ENCODE data around the gene CYP24A1. TPM values are rescaled to one million over a fixed set of nuclear protein-coding genes. Genes with fewer than 3 reads are reported as not detected.

CYP24A1 gene
- 2.6 TPM for total RNA-seq
- 2.2 TPM for polyA plus RNA-seq

- Histone ChIP-seq H3K36me3 (ENCODE audit: insufficient read depth) (no peaks in the 10 kb centered on the region), H3K4me1 (ENCODE audit: insufficient read depth) (no peaks in the 10 kb centered on the region), H3K27ac (ENCODE audit: low read depth) (no peak within 1 kb of the TSS), H3K4me3 (ENCODE audit: low read depth, low read length) (peak within 1 kb of the TSS; percentile 25)
- no peak for DNase-seq (ENCODE audit: extremely low spot score)
- WGBS = 1% methylated on average over 61 of the region's 61 CpGs
These were observed at the start of gene CYP24A1 for GRCh38 chr20:54173653-54174456. CYP24A1 (minus strand) TSS chr20:54173986; CDS start chr20:54173579, 407 bp downstream.

- no peaks in the 10 kb centered on the region for H3K4me1 ChIP-seq (ENCODE audit: insufficient read depth)
- no peak for DNase-seq (ENCODE audit: extremely low spot score)
These were observed 49.5 kb upstream of the CYP24A1 start for GRCh38 chr20:54223285-54223684.

DNA sequence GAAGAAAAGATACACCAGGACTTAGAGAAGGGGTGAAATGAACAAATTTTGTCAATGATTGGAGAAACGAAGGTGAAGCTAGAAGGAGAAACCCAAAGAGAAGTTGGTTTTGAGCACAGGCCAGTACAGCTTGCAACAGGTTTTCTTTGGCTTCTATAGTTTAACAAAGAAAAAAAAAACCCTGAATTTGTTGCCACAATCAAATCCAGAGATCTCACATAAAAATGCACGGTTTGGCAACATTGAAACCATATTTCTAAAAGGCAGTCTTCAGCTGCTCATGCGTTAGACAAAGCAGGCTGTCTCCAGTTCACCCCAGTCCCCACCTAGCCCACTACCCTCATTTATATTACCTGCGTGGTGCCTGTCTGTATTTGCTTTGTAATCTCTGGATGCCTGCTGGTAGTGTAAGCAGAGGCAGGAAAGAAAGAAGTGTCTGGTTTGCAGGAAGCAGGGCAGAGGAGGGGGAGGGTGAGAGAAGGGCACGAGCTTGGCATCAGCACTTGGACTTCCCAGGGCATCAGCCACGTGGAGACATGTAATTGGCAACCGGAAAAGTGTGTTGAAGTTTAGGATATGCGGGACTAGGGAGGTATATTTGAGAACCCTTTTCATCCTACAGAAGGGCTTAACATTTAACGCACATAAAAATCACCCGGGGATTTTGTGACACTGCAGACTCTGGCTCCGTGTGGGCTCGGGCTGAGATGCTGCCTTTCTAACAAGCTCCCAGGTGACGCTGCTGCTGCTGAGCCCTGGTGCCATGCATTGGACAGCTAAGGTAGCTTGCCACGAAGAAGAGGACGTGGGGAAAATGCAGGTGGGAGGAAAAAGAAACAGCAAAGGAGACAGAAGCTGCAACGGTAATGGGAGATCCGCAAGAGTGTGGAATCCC, 48.5 kb upstream of the CYP24A1 start:
- 50% methylated on average over 17 of the region's 17 CpGs for WGBS
- Histone ChIP-seq H3K4me1 (ENCODE audit: insufficient read depth) (no peaks in the 10 kb centered on the region), H3K27ac (ENCODE audit: low read depth) (no peak overlapping the region), H3K4me3 (ENCODE audit: low read depth, low read length) (no peak overlapping the region), H3K36me3 (ENCODE audit: insufficient read depth) (no peaks in the 10 kb centered on the region)
- DNase-seq (ENCODE audit: extremely low spot score) = no peak

More at GRCh38 chr20:54223285-54223684, 49.5 kb upstream of the CYP24A1 start:
- H3K4me3 ChIP-seq (ENCODE audit: low read depth, low read length) = no peak overlapping the region
- no peaks in the 10 kb centered on the region for H3K36me3 ChIP-seq (ENCODE audit: insufficient read depth)
- H3K27ac ChIP-seq (ENCODE audit: low read depth) = no peak overlapping the region
- WGBS = 85% methylated on average over 5 of the region's 5 CpGs

- H3K36me3 ChIP-seq (ENCODE audit: insufficient read depth) = no peaks in the 10 kb centered on the region
- no peak overlapping the region for H3K4me3 ChIP-seq (ENCODE audit: low read depth, low read length)
- DNase-seq (ENCODE audit: extremely low spot score) = no peak
- no peaks in the 10 kb centered on the region for H3K4me1 ChIP-seq (ENCODE audit: insufficient read depth)
- no peak overlapping the region for H3K27ac ChIP-seq (ENCODE audit: low read depth)
- 84% methylated on average over 4 of the region's 4 CpGs for WGBS
These were observed 47.6 kb upstream of the CYP24A1 start for GRCh38 chr20:54221353-54221752.

GRCh38 chr20:54220722-54221121, 46.9 kb upstream of the CYP24A1 start:
- Histone ChIP-seq H3K4me3 (ENCODE audit: low read depth, low read length) (no peak overlapping the region), H3K27ac (ENCODE audit: low read depth) (no peak overlapping the region), H3K4me1 (ENCODE audit: insufficient read depth) (no peaks in the 10 kb centered on the region), H3K36me3 (ENCODE audit: insufficient read depth) (no peaks in the 10 kb centered on the region)
- DNase-seq (ENCODE audit: extremely low spot score) = no peak
- 95% methylated on average over 6 of the region's 6 CpGs for WGBS

DNA sequence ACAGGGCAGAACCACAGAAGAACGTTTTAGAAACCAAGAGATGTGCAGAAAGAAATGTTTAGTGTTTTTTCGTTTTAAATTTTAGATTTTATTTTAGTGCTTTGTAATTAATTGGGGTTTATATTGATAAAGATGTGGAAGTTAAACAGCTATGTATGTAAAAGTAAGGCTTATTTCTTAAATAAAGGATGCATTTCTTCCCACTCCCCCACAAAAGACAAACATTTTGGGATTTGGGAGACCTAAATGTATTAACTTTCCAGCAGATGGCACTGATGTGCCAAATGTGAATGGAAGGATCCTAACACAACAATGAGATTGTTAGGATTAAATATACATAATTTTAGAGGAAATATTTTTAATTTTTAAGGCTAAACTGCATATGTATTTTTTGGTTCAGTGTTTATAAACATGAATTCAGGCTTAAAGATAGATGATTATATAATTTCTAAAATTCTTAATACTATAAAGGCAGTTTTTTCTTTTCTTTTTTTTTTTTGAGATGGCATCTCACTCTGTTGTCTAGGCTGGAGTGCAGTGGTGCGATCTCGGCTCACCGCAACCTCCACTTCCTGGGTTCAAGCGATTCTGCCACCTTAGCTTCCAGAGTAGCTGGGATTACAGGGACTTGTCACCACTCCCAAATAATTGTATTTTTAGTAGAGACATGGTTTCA, 46.1 kb upstream of the CYP24A1 start:
- no peak for DNase-seq (ENCODE audit: extremely low spot score)
- Histone ChIP-seq H3K27ac (ENCODE audit: low read depth) (no peak overlapping the region), H3K4me1 (ENCODE audit: insufficient read depth) (no peaks in the 10 kb centered on the region), H3K4me3 (ENCODE audit: low read depth, low read length) (no peak overlapping the region), H3K36me3 (ENCODE audit: insufficient read depth) (peaks cover 2% of the 10 kb centered on the region)
- WGBS = 81% methylated on average over 6 of the region's 6 CpGs

DNA sequence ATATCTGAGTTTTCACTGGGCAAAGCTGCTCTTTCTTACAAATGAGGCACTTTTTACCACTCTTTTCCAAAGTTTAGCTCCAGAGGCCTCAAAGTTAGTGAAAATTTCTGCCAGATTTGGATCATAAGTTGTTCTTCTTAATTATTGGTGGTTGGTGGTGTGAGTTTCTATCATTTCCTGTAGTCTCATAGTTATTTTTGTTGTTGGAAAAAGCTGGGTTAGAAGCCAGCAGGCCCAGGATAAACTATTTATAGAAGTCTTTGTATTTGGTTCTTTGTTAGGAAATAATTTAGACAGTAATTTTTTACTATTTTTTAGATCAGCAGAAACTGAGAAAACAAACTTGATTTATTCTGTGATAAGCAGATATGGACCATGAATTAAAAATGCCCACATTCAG, 44.7 kb upstream of the CYP24A1 start:
- Histone ChIP-seq H3K4me1 (ENCODE audit: insufficient read depth) (no peaks in the 10 kb centered on the region), H3K4me3 (ENCODE audit: low read depth, low read length) (no peak overlapping the region), H3K27ac (ENCODE audit: low read depth) (no peak overlapping the region), H3K36me3 (ENCODE audit: insufficient read depth) (peaks cover 3% of the 10 kb centered on the region)
- DNase-seq (ENCODE audit: extremely low spot score) = no peak

- WGBS = 90% methylated on average over 7 of the region's 7 CpGs
- H3K36me3 ChIP-seq (ENCODE audit: insufficient read depth) = peaks cover 3% of the 10 kb centered on the region
- no peak overlapping the region for H3K27ac ChIP-seq (ENCODE audit: low read depth)
- H3K4me1 ChIP-seq (ENCODE audit: insufficient read depth) = no peaks in the 10 kb centered on the region
- DNase-seq (ENCODE audit: extremely low spot score) = no peak
- H3K4me3 ChIP-seq (ENCODE audit: low read depth, low read length) = no peak overlapping the region
These were observed 44.0 kb upstream of the CYP24A1 start for GRCh38 chr20:54217762-54218161.

DNA sequence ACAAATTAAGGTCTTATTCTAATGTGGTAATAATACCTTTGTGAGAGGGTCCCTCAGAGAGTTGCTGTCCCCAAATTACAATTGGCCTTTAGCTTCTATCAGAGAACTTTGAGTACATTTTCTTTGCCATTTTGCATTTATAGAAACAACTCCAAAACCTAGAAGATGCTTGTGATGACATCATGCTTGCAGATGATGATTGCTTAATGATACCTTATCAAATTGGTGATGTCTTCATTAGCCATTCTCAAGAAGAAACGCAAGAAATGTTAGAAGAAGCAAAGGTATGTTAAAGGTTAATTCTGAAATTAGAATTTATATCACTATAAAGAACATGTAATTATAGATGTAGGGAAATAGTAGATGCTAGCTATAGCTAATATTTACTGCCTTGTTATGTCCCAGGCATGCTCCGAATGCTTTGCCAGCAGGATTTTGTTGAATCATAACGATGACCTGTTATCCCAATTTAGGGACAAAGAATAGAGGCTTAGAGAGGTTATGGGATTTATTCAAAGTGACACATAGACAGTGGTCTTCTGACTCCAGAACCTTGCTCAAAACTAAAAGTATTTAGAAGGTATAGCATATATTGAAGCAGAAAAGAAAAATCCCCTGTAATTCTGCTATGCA, 41.5 kb upstream of the CYP24A1 start:
- no peak for DNase-seq (ENCODE audit: extremely low spot score)

DNA sequence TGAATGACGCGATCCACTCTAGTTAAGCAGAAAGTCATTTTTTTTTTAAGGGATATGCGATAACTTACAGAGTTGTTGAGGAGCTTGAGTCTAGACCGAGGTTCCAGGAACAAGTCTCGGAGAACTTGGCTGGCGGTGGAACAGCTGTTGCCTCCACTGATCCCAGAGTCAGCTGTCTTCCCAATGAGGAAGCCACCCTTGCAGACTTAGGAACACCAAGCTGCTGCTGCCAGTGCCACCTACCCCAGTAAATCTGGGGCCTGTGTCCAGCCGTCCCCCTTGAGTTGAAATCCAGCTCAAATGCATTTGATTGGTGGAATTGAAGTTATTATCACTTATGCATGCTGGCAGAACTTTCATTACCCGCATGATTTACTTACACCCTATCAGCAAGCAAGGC, 40.8 kb upstream of the CYP24A1 start:
- no peak for DNase-seq (ENCODE audit: extremely low spot score)
- Histone ChIP-seq H3K36me3 (ENCODE audit: insufficient read depth) (peaks cover 3% of the 10 kb centered on the region), H3K27ac (ENCODE audit: low read depth) (no peak overlapping the region), H3K4me3 (ENCODE audit: low read depth, low read length) (no peak overlapping the region), H3K4me1 (ENCODE audit: insufficient read depth) (peaks cover under 1% of the 10 kb centered on the region)
- 94% methylated on average over 8 of the region's 8 CpGs for WGBS

More for the DNA sequence above, 41.5 kb upstream of the CYP24A1 start:
- Histone ChIP-seq H3K4me1 (ENCODE audit: insufficient read depth) (no peaks in the 10 kb centered on the region), H3K27ac (ENCODE audit: low read depth) (no peak overlapping the region), H3K4me3 (ENCODE audit: low read depth, low read length) (no peak overlapping the region), H3K36me3 (ENCODE audit: insufficient read depth) (peaks cover 3% of the 10 kb centered on the region)
- 90% methylated on average over 3 of the region's 3 CpGs for WGBS

DNA sequence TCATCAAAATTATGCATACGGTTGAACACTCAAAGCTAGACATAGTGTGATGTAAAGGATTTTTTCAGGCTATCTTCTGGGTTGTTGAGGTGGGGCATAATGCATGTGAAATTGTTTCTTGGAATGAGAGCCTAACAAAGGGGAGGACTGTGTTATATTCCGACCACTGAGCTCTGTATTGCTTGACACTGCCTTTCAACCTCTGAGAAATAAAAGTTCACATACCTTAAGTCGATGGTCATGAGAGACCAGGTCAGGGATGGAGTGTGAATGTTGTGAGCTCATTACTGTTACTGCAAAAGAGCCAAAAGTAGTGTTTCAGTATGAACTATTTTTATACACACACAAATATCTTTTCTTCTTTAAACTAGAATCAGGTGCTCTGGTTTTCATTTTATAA, 39.1 kb upstream of the CYP24A1 start:
- DNase-seq (ENCODE audit: extremely low spot score) = no peak
- H3K4me3 ChIP-seq (ENCODE audit: low read depth, low read length) = no peak overlapping the region
- H3K27ac ChIP-seq (ENCODE audit: low read depth) = no peak overlapping the region
- H3K4me1 ChIP-seq (ENCODE audit: insufficient read depth) = peaks cover 2% of the 10 kb centered on the region
- WGBS = 95% methylated on average over 3 of the region's 3 CpGs
- H3K36me3 ChIP-seq (ENCODE audit: insufficient read depth) = peaks cover 3% of the 10 kb centered on the region

DNA sequence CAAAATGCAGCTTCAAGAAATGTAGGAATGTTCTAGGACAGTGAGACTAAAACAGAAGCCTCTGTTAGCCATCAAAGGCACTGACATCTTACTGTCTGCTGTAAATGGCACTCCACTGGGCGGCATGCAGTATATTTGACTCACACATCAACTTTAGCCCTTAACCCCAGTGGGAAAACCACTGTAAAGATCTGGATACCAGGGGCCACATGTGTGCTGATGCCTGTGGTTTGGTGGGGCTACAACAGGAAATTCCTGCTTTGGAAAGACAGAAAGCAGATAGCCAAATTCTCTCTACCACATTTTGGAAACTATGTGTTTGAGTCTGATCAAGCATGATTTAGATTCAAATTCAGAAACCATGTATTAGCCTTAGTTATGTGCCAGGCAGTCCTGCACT, 38.4 kb upstream of the CYP24A1 start:
- H3K27ac ChIP-seq (ENCODE audit: low read depth) = no peak overlapping the region
- H3K4me1 ChIP-seq (ENCODE audit: insufficient read depth) = peaks cover 2% of the 10 kb centered on the region
- H3K4me3 ChIP-seq (ENCODE audit: low read depth, low read length) = no peak overlapping the region
- peaks cover 3% of the 10 kb centered on the region for H3K36me3 ChIP-seq (ENCODE audit: insufficient read depth)
- WGBS = 91% methylated on average over 1 of the region's 1 CpG
- DNase-seq (ENCODE audit: extremely low spot score) = no peak

DNA sequence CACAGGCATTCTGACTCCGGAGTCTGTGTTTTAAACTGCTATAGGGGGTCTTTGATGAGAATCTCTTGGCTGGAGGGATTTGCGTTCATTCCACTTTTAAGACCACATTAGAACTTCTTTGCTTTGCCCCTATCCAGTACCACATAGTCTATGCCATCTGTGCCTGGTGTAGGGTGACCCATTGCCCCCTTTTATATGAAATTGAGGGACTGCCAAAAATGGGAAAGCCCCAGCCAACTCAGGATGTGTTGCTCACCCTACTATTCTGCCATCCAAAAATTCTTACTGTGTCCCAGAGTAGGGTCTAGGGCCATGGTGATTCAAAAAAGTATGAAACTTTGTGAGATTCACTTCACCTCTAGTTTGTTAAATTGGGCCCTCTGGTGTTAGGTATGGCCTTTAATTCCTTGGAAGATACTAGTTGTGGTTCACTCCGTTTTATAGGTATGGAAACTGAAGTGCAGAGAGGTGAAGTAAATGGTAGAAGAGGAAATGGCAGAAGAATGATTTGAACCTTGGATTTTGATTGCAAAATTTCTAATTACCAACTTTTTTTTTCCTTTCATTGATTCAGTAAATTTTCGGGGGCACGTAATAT, 35.5 kb upstream of the CYP24A1 start:
- DNase-seq (ENCODE audit: extremely low spot score) = no peak
- H3K27ac ChIP-seq (ENCODE audit: low read depth) = no peak overlapping the region
- peaks cover 2% of the 10 kb centered on the region for H3K4me1 ChIP-seq (ENCODE audit: insufficient read depth)
- 57% methylated on average over 5 of the region's 5 CpGs for WGBS
- H3K36me3 ChIP-seq (ENCODE audit: insufficient read depth) = no peaks in the 10 kb centered on the region
- H3K4me3 ChIP-seq (ENCODE audit: low read depth, low read length) = peak overlapping the region; percentile 92
